HG03108 (cell line): ENCODE data around the gene OR14I1.

Source experiments
- ATAC-seq: cut with Tn5 transposase; IDR thresholded peaks from one replicate; pipeline ENCODE4 v1.9.1; 2021; ENCODE audit warnings: moderate library complexity; ENCODE audit not compliant: unreplicated experiment

Gene OR14I1

GRCh38 chr1:248702714-248703113, at the start of gene OR14I1:
Gene OR14I1, minus strand, starts transcription at chr1:248702766.
- no peak for ATAC-seq

GRCh38 chr1:248751635-248752034, 49.1 kb upstream of the OR14I1 start:
- no peak for ATAC-seq

GRCh38 chr1:248751142-248751541, 48.6 kb upstream of the OR14I1 start:
- ATAC-seq, result no peak

GRCh38 chr1:248750496-248750895, 47.9 kb upstream of the OR14I1 start:
- no peak for ATAC-seq

- no peak for ATAC-seq
Measured at GRCh38 chr1:248748211-248748610, 45.6 kb upstream of the OR14I1 start.

- ATAC-seq, result no peak
Measured at GRCh38 chr1:248740876-248741275, 38.3 kb upstream of the OR14I1 start.

- no peak for ATAC-seq
Measured at GRCh38 chr1:248739572-248740205, 37.1 kb upstream of the OR14I1 start.

- no peak for ATAC-seq
Measured at GRCh38 chr1:248737457-248737856, 34.9 kb upstream of the OR14I1 start.

GRCh38 chr1:248736977-248737376, 34.4 kb upstream of the OR14I1 start:
- ATAC-seq, result no peak

- no peak for ATAC-seq
Measured at GRCh38 chr1:248733566-248733965, 31.0 kb upstream of the OR14I1 start.

- no peak for ATAC-seq
Measured at GRCh38 chr1:248730507-248731335, 28.2 kb upstream of the OR14I1 start.

- ATAC-seq, result no peak
Measured at GRCh38 chr1:248714248-248714647, 11.7 kb upstream of the OR14I1 start.

- no peak for ATAC-seq
Measured at GRCh38 chr1:248710305-248710900, 7.8 kb upstream of the OR14I1 start.

GRCh38 chr1:248704606-248705005, 2.0 kb upstream of the OR14I1 start:
- no peak for ATAC-seq

GRCh38 chr1:248703674-248704073, 1.1 kb upstream of the OR14I1 start:
- ATAC-seq, result no peak

GRCh38 chr1:248699099-248699498, 3.5 kb downstream of the OR14I1 start:
- no peak for ATAC-seq

- no peak for ATAC-seq
Measured at GRCh38 chr1:248697907-248698306, 4.7 kb downstream of the OR14I1 start.

GRCh38 chr1:248696774-248697173, 5.8 kb downstream of the OR14I1 start:
- ATAC-seq, result no peak

- ATAC-seq, result no peak
Measured at GRCh38 chr1:248696261-248696660, 6.3 kb downstream of the OR14I1 start.

- ATAC-seq, result no peak
Measured at GRCh38 chr1:248695451-248696132, 7.0 kb downstream of the OR14I1 start.

- ATAC-seq, result no peak
Measured at GRCh38 chr1:248691567-248692155, 10.9 kb downstream of the OR14I1 start.
